HepG2 (cell line): Measurements from ENCODE around the gene FAM174C. TPM values are rescaled to one million over a fixed set of nuclear protein-coding genes. Genes with fewer than 3 reads are reported as not detected.

Experiments
- BCLAF1 ChIP-seq: fragments of 450-650 bp; IDR thresholded peaks from 2 replicates; pipeline ENCODE4 v1.6.1; 2017; ENCODE audit warnings: mild to moderate bottlenecking
- HOXA5 ChIP-seq: sonication (generic); formaldehyde crosslinking; IDR thresholded peaks from 2 replicates; pipeline ENCODE4 v1.4.0; 2020; ENCODE audit warnings: missing genetic modification reagents
- MTA3 ChIP-seq: sonication (generic); formaldehyde crosslinking; IDR thresholded peaks from 2 replicates; pipeline ENCODE4 v1.4.0; 2020; ENCODE audit warnings: missing genetic modification reagents
- PAX8 ChIP-seq: sonication (generic); formaldehyde crosslinking; IDR thresholded peaks from 2 replicates; pipeline ENCODE4 v1.8.0; 2022; ENCODE audit warnings: mild to moderate bottlenecking, missing genetic modification reagents, borderline replicate concordance
- SIN3A ChIP-seq: IDR thresholded peaks from 2 replicates; pipeline ENCODE4 v1.6.1; 2011; ENCODE audit warnings: low read depth, mild to moderate bottlenecking, control low read depth, low read length, borderline replicate concordance
- TRAFD1 ChIP-seq: sonication (generic); formaldehyde crosslinking; IDR thresholded peaks from 2 replicates; pipeline ENCODE4 v1.5.1; 2020; ENCODE audit warnings: missing genetic modification reagents, mild to moderate bottlenecking, borderline replicate concordance
- ZNF720 ChIP-seq: sonication (generic); formaldehyde crosslinking; IDR thresholded peaks from 2 replicates; pipeline ENCODE4 v1.4.0; 2020; ENCODE audit warnings: missing genetic modification reagents
- polyA plus RNA-seq, 8 experiments: library from polyadenylated mRNA; depleted of rRNA in 3 of 8; stranded (reverse) in 7 of 8; unstranded in 1 of 8; fragments of >200 nt; fragmentation: Illumina TruSeq in 4 of 8; extraction: Trizol in 4 of 8; gene quantifications; 2 replicates each; pipeline versions ENCODE4 v1.2.1 to v1.2.3, GENCODE V29; 2011 to 2016; ENCODE audit warnings: low read depth in 4 of 8, missing spikeins in 1 of 8, mixed read lengths in 1 of 8; ENCODE audit not compliant: insufficient read depth in 1 of 8
- total RNA-seq, 5 experiments: library from RNA; depleted of rRNA; stranded (reverse); fragments of >200 nt; fragmentation: Illumina TruSeq; extraction: Trizol; gene quantifications; 2 replicates each; pipeline ENCODE4 v1.2.3, GENCODE V29; 2016; ENCODE audit warnings: low read depth in 1 of 5
- TF ChIP-seq, protein P1 (sequence below): sonication (generic); formaldehyde crosslinking; IDR thresholded peaks from 2 replicates; pipeline ENCODE4 v1.4.0; 2020; ENCODE audit warnings: missing genetic modification reagents
- TF ChIP-seq, protein P2 (sequence below): sonication (generic); formaldehyde crosslinking; IDR thresholded peaks from 2 replicates; pipeline ENCODE4 v1.4.0; 2020; ENCODE audit warnings: mild to moderate bottlenecking, missing genetic modification reagents, borderline replicate concordance

The FAM174C gene
- total and polyA plus RNA-seq, 2 of the 13 experiments (the other 11 are each of a cell fraction or from before 2014, with no cell fraction given) = 19.5 to 31.3 TPM

DNA sequence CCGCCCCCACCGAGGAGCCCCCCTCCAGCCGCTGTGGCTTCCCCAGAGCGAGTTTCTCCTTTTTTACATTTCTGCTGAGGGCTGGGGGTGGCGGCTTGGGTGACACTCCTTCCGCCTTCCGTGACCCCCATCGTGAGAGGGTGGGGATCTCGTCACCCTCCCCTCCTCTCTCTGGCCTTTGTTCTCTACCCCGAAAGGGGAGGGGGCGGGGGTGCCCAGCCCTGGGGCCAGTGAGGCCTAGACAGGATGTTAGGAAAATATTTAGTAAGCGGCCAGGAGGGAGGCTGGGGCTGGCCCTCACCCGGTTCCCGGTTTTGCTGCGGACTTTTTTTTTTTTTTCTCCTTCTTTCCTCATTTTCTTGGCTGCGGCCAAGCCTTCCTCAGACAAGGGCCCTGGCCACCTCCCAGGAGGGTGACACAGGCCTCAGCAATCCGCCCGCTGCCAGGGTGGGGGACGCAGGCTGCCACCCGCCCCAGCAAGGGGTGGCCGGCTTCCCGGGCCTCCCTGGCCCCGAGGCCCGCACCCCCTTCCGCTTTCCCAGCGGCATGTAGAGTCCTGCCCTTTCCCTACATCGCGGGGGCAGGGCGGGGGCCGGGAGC lies 23.0 kb upstream of the FAM174C start (continued):
- TF ChIP-seq, protein P1, sequence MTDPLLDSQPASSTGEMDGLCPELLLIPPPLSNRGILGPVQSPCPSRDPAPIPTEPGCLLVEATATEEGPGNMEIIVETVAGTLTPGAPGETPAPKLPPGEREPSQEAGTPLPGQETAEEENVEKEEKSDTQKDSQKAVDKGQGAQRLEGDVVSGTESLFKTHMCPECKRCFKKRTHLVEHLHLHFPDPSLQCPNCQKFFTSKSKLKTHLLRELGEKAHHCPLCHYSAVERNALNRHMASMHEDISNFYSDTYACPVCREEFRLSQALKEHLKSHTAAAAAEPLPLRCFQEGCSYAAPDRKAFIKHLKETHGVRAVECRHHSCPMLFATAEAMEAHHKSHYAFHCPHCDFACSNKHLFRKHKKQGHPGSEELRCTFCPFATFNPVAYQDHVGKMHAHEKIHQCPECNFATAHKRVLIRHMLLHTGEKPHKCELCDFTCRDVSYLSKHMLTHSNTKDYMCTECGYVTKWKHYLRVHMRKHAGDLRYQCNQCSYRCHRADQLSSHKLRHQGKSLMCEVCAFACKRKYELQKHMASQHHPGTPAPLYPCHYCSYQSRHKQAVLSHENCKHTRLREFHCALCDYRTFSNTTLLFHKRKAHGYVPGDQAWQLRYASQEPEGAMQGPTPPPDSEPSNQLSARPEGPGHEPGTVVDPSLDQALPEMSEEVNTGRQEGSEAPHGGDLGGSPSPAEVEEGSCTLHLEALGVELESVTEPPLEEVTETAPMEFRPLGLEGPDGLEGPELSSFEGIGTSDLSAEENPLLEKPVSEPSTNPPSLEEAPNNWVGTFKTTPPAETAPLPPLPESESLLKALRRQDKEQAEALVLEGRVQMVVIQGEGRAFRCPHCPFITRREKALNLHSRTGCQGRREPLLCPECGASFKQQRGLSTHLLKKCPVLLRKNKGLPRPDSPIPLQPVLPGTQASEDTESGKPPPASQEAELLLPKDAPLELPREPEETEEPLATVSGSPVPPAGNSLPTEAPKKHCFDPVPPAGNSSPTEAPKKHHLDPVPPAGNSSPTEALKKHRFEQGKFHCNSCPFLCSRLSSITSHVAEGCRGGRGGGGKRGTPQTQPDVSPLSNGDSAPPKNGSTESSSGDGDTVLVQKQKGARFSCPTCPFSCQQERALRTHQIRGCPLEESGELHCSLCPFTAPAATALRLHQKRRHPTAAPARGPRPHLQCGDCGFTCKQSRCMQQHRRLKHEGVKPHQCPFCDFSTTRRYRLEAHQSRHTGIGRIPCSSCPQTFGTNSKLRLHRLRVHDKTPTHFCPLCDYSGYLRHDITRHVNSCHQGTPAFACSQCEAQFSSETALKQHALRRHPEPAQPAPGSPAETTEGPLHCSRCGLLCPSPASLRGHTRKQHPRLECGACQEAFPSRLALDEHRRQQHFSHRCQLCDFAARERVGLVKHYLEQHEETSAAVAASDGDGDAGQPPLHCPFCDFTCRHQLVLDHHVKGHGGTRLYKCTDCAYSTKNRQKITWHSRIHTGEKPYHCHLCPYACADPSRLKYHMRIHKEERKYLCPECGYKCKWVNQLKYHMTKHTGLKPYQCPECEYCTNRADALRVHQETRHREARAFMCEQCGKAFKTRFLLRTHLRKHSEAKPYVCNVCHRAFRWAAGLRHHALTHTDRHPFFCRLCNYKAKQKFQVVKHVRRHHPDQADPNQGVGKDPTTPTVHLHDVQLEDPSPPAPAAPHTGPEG = no peak
- TF ChIP-seq ZNF720 (CRISPR knock-in tag) (no peak), SIN3A (no peak; the same call in 1 of the 2 replicates), HOXA5 (peak; percentile 51; the same call in 1 of the 2 replicates), BCLAF1 (no peak), PAX8 (CRISPR knock-in tag) (no peak), MTA3 (no peak), TRAFD1 (CRISPR knock-in tag) (no peak)
- TF ChIP-seq, protein P2, sequence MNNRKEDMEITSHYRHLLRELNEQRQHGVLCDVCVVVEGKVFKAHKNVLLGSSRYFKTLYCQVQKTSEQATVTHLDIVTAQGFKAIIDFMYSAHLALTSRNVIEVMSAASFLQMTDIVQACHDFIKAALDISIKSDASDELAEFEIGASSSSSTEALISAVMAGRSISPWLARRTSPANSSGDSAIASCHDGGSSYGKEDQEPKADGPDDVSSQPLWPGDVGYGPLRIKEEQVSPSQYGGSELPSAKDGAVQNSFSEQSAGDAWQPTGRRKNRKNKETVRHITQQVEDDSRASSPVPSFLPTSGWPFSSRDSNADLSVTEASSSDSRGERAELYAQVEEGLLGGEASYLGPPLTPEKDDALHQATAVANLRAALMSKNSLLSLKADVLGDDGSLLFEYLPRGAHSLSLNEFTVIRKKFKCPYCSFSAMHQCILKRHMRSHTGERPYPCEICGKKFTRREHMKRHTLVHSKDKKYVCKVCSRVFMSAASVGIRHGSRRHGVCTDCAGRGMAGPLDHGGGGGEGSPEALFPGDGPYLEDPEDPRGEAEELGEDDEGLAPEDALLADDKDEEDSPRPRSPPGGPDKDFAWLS = 0 out of 2 replicates have a peak, but pooled peaks have one; percentile 55
